AG08395 (cell line): ENCODE data around the gene RNF19B.
"Not testable (repeated sequence)": the region's sequence is repeated elsewhere in the genome, so short reads cannot be mapped to it uniquely, and the experiment has no call there.

Source experiments
- DNase-seq: peaks from one replicate; pipeline ENCODE4 v3.0.0; 2012; ENCODE audit warnings: mixed read lengths, low spot score

RNF19B gene

GRCh38 chr1:32991819-32992488 is 27.3 kb upstream of the RNF19B start:
- no peak for DNase-seq

- no peak for DNase-seq
These were observed 26.8 kb upstream of the RNF19B start for GRCh38 chr1:32991386-32991785.

- no peak for DNase-seq
These were observed 26.3 kb upstream of the RNF19B start for GRCh38 chr1:32990887-32991286.

GRCh38 chr1:32989160-32990050 is 24.8 kb upstream of the RNF19B start:
- peak; percentile 85 for DNase-seq

GRCh38 chr1:32988665-32989064 is 24.1 kb upstream of the RNF19B start:
- DNase-seq, result no peak

- DNase-seq, result no peak
These were observed 20.6 kb upstream of the RNF19B start for GRCh38 chr1:32985226-32985625.

- DNase-seq, result peak; percentile 85
These were observed 20.0 kb upstream of the RNF19B start for GRCh38 chr1:32984455-32985171.

- no peak for DNase-seq
These were observed 19.5 kb upstream of the RNF19B start for GRCh38 chr1:32984090-32984454.

GRCh38 chr1:32983020-32983419 is 18.4 kb upstream of the RNF19B start:
- DNase-seq, result no peak

- peak; percentile 56 for DNase-seq
These were observed 16.6 kb upstream of the RNF19B start for GRCh38 chr1:32981003-32981901.

- no peak for DNase-seq
These were observed 15.5 kb upstream of the RNF19B start for GRCh38 chr1:32980080-32980479.

GRCh38 chr1:32978854-32979253 is 14.2 kb upstream of the RNF19B start:
- DNase-seq, result no peak

GRCh38 chr1:32977546-32978087 is 13.0 kb upstream of the RNF19B start:
- DNase-seq, result no peak

GRCh38 chr1:32975055-32975454 is 10.4 kb upstream of the RNF19B start:
- DNase-seq, result not testable (repeated sequence)

- not testable (repeated sequence) for DNase-seq
These were observed 8.8 kb upstream of the RNF19B start for GRCh38 chr1:32973458-32973857.

- DNase-seq, result peak; percentile 51
These were observed 8.3 kb upstream of the RNF19B start for GRCh38 chr1:32972814-32973428.

GRCh38 chr1:32971576-32971975 is 7.0 kb upstream of the RNF19B start:
- no peak for DNase-seq

GRCh38 chr1:32971156-32971555 is 6.5 kb upstream of the RNF19B start:
- no peak for DNase-seq

- DNase-seq, result peak; percentile 46
These were observed 5.0 kb upstream of the RNF19B start for GRCh38 chr1:32969566-32969965.

GRCh38 chr1:32967888-32968568 is 3.4 kb upstream of the RNF19B start:
- no peak for DNase-seq
